22Rv1 (cell line): Measurements from ENCODE around the gene ZBTB4.

Experiments
- CTCF ChIP-seq: fragments of 450-650 bp; IDR thresholded peaks from 2 replicates; pipeline ENCODE4 v1.5.1; 2017; ENCODE audit warnings: mild to moderate bottlenecking
- ZFX ChIP-seq: fragments of 450-650 bp; IDR thresholded peaks from 2 replicates; pipeline ENCODE4 v1.6.1; 2017; ENCODE audit warnings: antibody characterized with exemption, borderline replicate concordance

GRCh38 chr17:7501729-7502128 is 22.3 kb upstream of the ZBTB4 start:
- TF ChIP-seq CTCF (no peak), ZFX (no peak)
